ENCODE results near the gene KRT82. TPM values are rescaled to one million over a fixed set of nuclear protein-coding genes. Genes with fewer than 3 reads are reported as not detected.
A peak's percentile ranks its signal among the peaks of the same experiment; 100 is the strongest.

Gene KRT82
- total RNA-seq, 2 donors from 2014 or later = not detected

GRCh38 chr12:52402873-52403540 lies 3.1 kb downstream of the KRT82 start:
- Histone ChIP-seq H3K36me3 (ENCODE audit: control insufficient read depth, insufficient read depth, low read length) (no peaks in the 10 kb centered on the region), H3K9ac (ENCODE audit: extremely low read depth, low read length, poor library complexity, severe bottlenecking) (no peak overlapping the region), H3K4me1 (ENCODE audit: control insufficient read depth, insufficient read depth, low read length) (no peaks in the 10 kb centered on the region), H3K27ac (ENCODE audit: low read depth, low read length) (no peak overlapping the region), H3K27me3 (ENCODE audit: control insufficient read depth, insufficient read depth, low read length, poor library complexity, severe bottlenecking) (no peaks in the 10 kb centered on the region), H3K4me3 (ENCODE audit: low read length) (no peak overlapping the region), H3K9me3 (ENCODE audit: control insufficient read depth, low read length) (no peaks in the 10 kb centered on the region)
- Mint-ChIP-seq H3K27me3 (ENCODE audit: insufficient read depth) (peaks cover 13% of the 10 kb centered on the region), H3K4me3 (no peak overlapping the region), H3K27ac (no peak overlapping the region), H3K4me1 (peaks cover 12% of the 10 kb centered on the region), H3K9me3 (peaks cover 5% of the 10 kb centered on the region), H3K36me3 (ENCODE audit: low read depth) (no peaks in the 10 kb centered on the region)
- 71% methylated on average over 3 of the region's 3 CpGs for WGBS, 2 experiments (ENCODE audit: insufficient coverage in 1 of 2, insufficient read length in 1 of 2)
- no peak for TF ChIP-seq CTCF (conservative IDR thresholded peaks at IDR 0.05)
- DNase-seq = peak; percentile 74

- Histone ChIP-seq H3K36me3 (ENCODE audit: control insufficient read depth, insufficient read depth, low read length) (no peaks in the 10 kb centered on the region), H3K9ac (ENCODE audit: extremely low read depth, low read length, poor library complexity, severe bottlenecking) (no peak overlapping the region), H3K27ac (ENCODE audit: low read depth, low read length) (no peak overlapping the region), H3K4me3 (ENCODE audit: low read length) (no peak overlapping the region), H3K9me3 (ENCODE audit: control insufficient read depth, low read length) (no peaks in the 10 kb centered on the region), H3K27me3 (ENCODE audit: control insufficient read depth, insufficient read depth, low read length, poor library complexity, severe bottlenecking) (no peaks in the 10 kb centered on the region), H3K4me1 (ENCODE audit: control insufficient read depth, insufficient read depth, low read length) (no peaks in the 10 kb centered on the region)
- peaks cover 12% of the 10 kb centered on the region for H3K27me3 Mint-ChIP-seq (ENCODE audit: insufficient read depth)
- H3K4me3 Mint-ChIP-seq = no peak overlapping the region
- peaks cover 12% of the 10 kb centered on the region for H3K4me1 Mint-ChIP-seq
- TF ChIP-seq CTCF (conservative IDR thresholded peaks at IDR 0.05) = no peak
- H3K27ac Mint-ChIP-seq = no peak overlapping the region
- 91% methylated on average over 2 of the region's 2 CpGs; no CpG with 5 or more reads in 1 of the 2 experiments for WGBS, 2 experiments (ENCODE audit: insufficient coverage in 1 of 2, insufficient read length in 1 of 2)
- no peaks in the 10 kb centered on the region for H3K36me3 Mint-ChIP-seq (ENCODE audit: low read depth)
- H3K9me3 Mint-ChIP-seq = no peaks in the 10 kb centered on the region
- no peak for DNase-seq
These were observed 3.8 kb downstream of the KRT82 start for GRCh38 chr12:52402377-52402776.

GRCh38 chr12:52401926-52402325 lies 4.2 kb downstream of the KRT82 start:
- peaks cover 12% of the 10 kb centered on the region for H3K4me1 Mint-ChIP-seq
- H3K9me3 ChIP-seq (ENCODE audit: control insufficient read depth, low read length) = no peaks in the 10 kb centered on the region
- H3K36me3 Mint-ChIP-seq (ENCODE audit: low read depth) = no peaks in the 10 kb centered on the region
- H3K27ac Mint-ChIP-seq = no peak overlapping the region
- no peaks in the 10 kb centered on the region for H3K9me3 Mint-ChIP-seq
- no peaks in the 10 kb centered on the region for H3K27me3 ChIP-seq (ENCODE audit: control insufficient read depth, insufficient read depth, low read length, poor library complexity, severe bottlenecking)
- DNase-seq = no peak
- 91% methylated on average over 4 of the region's 4 CpGs for WGBS, 2 experiments (ENCODE audit: insufficient coverage in 1 of 2, insufficient read length in 1 of 2)
- H3K27me3 Mint-ChIP-seq (ENCODE audit: insufficient read depth) = peaks cover 12% of the 10 kb centered on the region
- no peaks in the 10 kb centered on the region for H3K36me3 ChIP-seq (ENCODE audit: control insufficient read depth, insufficient read depth, low read length)
- no peak overlapping the region for H3K27ac ChIP-seq (ENCODE audit: low read depth, low read length)
- no peak for TF ChIP-seq CTCF (conservative IDR thresholded peaks at IDR 0.05)
- no peak overlapping the region for H3K4me3 Mint-ChIP-seq
- H3K9ac ChIP-seq (ENCODE audit: extremely low read depth, low read length, poor library complexity, severe bottlenecking) = no peak overlapping the region
- H3K4me3 ChIP-seq (ENCODE audit: low read length) = no peak overlapping the region
- H3K4me1 ChIP-seq (ENCODE audit: control insufficient read depth, insufficient read depth, low read length) = no peaks in the 10 kb centered on the region

Measured in endodermal cell (in vitro differentiated cells).